Measurements from ENCODE around the gene SH2D2A. TPM values are rescaled to one million over a fixed set of nuclear protein-coding genes. Genes with fewer than 3 reads are reported as not detected.

The SH2D2A gene
- total and polyA plus RNA-seq, 2 donors (not counting 3 experiments of a cell fraction or from before 2014, with no cell fraction given) = 0.92 to 1.1 TPM

GRCh38 chr1:156821801-156822200 lies 5.2 kb upstream of the SH2D2A start:
- H3K9me1 ChIP-seq (replicated peaks; ENCODE audit: control insufficient read depth, extremely low read depth, insufficient read depth, low read length) = no peaks in the 10 kb centered on the region
- BruUV-seq (replicated peaks) = no TSS peak
- H3K36me3 ChIP-seq (ENCODE audit: control insufficient read depth in 2 of 2, extremely low read depth in 1 of 2, insufficient read depth in 2 of 2, low read length in 2 of 2) = no peaks in the 10 kb centered on the region
- peaks cover 4% of the 10 kb centered on the region for H3K4me1 ChIP-seq (ENCODE audit: control insufficient read depth, extremely low read depth, insufficient read depth, low read length)
- TF ChIP-seq, protein P1, sequence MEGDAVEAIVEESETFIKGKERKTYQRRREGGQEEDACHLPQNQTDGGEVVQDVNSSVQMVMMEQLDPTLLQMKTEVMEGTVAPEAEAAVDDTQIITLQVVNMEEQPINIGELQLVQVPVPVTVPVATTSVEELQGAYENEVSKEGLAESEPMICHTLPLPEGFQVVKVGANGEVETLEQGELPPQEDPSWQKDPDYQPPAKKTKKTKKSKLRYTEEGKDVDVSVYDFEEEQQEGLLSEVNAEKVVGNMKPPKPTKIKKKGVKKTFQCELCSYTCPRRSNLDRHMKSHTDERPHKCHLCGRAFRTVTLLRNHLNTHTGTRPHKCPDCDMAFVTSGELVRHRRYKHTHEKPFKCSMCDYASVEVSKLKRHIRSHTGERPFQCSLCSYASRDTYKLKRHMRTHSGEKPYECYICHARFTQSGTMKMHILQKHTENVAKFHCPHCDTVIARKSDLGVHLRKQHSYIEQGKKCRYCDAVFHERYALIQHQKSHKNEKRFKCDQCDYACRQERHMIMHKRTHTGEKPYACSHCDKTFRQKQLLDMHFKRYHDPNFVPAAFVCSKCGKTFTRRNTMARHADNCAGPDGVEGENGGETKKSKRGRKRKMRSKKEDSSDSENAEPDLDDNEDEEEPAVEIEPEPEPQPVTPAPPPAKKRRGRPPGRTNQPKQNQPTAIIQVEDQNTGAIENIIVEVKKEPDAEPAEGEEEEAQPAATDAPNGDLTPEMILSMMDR (IDR thresholded peaks at IDR 0.05; ENCODE audit: extremely low read depth in 1 of 2, insufficient read depth in 1 of 2, low read depth in 1 of 2, low read length in 2 of 2) = no peak
- TF ChIP-seq EZH2 (IDR thresholded peaks at IDR 0.05; ENCODE audit: borderline replicate concordance, low read depth, low read length, severe bottlenecking) (no peak), POLR2AphosphoS5 (IDR thresholded peaks at IDR 0.05; ENCODE audit: insufficient read depth, low read depth, low read length) (no peak), JUN (IDR thresholded peaks at IDR 0.05; ENCODE audit: borderline replicate concordance, insufficient read depth, insufficient read length, low read depth) (no peak), MYC (IDR thresholded peaks at IDR 0.05; ENCODE audit: low read depth, low read length) (no peak), POLR2A (IDR thresholded peaks at IDR 0.05; ENCODE audit: low read depth, low read length) (no peak)
- TF ChIP-seq, protein P2, sequence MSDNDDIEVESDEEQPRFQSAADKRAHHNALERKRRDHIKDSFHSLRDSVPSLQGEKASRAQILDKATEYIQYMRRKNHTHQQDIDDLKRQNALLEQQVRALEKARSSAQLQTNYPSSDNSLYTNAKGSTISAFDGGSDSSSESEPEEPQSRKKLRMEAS (IDR thresholded peaks at IDR 0.05; ENCODE audit: insufficient read depth, insufficient read length) = no peak
- no peak overlapping the region for H3K4me3 ChIP-seq (replicated peaks in 1 of 3; ENCODE audit: insufficient read depth in 1 of 3, low read depth in 1 of 3, low read length in 3 of 3)
- no peak overlapping the region for H3K27ac ChIP-seq (ENCODE audit: insufficient read depth, low read depth, low read length)
- H3K27me3 ChIP-seq (ENCODE audit: control insufficient read depth in 2 of 2, insufficient read depth in 2 of 2, low read length in 2 of 2) = peaks cover 15 to 22% of the 10 kb centered on the region in 2 experiments
- no peak overlapping the region for H2AFZ ChIP-seq (ENCODE audit: low read depth, low read length)
- intact Hi-C loops (cut with micrococcal nuclease) = no loop called here
- FAIRE-seq = no peak
- no peaks in the 10 kb centered on the region for H3K9me3 ChIP-seq (replicated peaks; ENCODE audit: control insufficient read depth, insufficient read depth, low read length)
- POLR2A ChIA-PET = interaction anchor here (0.7 kb wide), 1 partner anchor 66 kb away, joined by 3 read pairs; no protein-coding TSS in a partner anchor
- no peaks in the 10 kb centered on the region for H4K20me1 ChIP-seq (replicated peaks; ENCODE audit: control insufficient read depth, extremely low read depth, insufficient read depth, low read length)
- CTCF ChIA-PET = interaction anchor here (1.0 to 2.5 kb wide), 8 partner anchors 8 to 96 kb away, joined by 3 to 16 read pairs (median 5); no protein-coding TSS in a partner anchor
- dilution Hi-C loops (cut with MboI; ENCODE audit: extremely low pct_ligation_motif_present, low sequenced_read_pairs) = no loop called here
- H3K79me2 ChIP-seq (ENCODE audit: control insufficient read depth, insufficient read depth, low read length) = no peaks in the 10 kb centered on the region
- H3K9ac ChIP-seq (replicated peaks; ENCODE audit: extremely low read depth, insufficient read depth, low read length) = no peak overlapping the region
- DNase-seq (ENCODE audit: low read depth, low spot score) = no peak
- no peak overlapping the region for H3K4me2 ChIP-seq (ENCODE audit: insufficient read depth, low read length)

Data from endothelial cell of umbilical vein (primary cell).